ENCODE results near the gene KRCC1. TPM values are rescaled to one million over a fixed set of nuclear protein-coding genes. Genes with fewer than 3 reads are reported as not detected.
"Not testable (repeated sequence)": the region's sequence is repeated elsewhere in the genome, so short reads cannot be mapped to it uniquely, and the experiment has no call there.

KRCC1 gene
- polyA plus RNA-seq, 4 donors: 35.1 to 63.1 (median 39.6) TPM

DNA sequence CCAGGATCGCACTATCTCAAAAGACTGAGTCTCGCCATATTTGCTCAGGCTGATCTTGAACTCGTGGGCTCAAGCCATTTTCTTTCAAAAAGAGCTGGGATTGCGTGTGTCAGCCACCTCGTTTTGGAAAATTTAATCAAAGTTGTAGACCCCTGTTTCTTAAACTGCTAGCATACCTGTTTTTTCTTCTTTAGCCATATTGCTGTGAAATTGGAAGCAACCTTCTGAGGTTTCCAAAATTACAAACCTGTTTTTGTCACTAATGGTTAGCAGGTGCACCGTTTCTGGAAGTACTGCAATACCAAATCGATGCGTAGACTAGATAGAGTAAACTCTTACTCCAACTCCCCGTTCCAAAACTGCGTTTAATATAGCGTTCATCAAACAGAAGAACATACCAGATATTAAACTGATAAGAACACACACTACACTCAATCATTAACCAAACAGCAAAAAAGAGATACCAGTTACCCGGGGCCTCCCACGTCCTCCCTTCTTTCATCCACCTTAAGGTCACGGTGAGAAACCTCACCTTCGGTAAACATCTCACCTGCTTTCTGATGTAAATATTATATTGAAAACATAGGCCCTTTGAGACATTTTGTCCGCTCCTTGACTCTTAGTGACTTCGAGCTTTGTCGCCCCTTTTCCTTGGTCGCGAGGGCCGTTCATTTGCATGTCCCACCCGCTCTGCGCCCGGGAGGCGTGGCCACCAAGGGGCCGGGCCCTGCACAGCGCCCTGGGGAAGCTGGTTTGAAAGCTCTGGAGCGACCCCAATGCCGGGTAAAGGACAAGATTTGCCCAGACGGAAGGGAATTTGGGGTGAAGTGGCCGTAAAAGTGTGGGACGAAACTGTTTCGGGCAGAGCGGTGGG lies 39.3 kb downstream of the KRCC1 start, which contains the start of gene RNU2-63P:
Gene RNU2-63P, minus strand, starts transcription at position 462 of the 874 bp plus-strand sequence.
- H3K36me3 ChIP-seq (ENCODE audit: control insufficient read depth in 3 of 3, insufficient read depth in 2 of 3, low read depth in 1 of 3, low read length in 3 of 3): no peaks in the 10 kb centered on the region
- H3K4me1 ChIP-seq (ENCODE audit: control insufficient read depth in 3 of 3, insufficient read depth in 2 of 3, low read depth in 1 of 3, low read length in 2 of 3): peaks cover 0 to 7% (median 0%) of the 10 kb centered on the region in 3 donors
- peak; percentile 84 to 93 for DNase-seq
- H3K9me3 ChIP-seq (ENCODE audit: control insufficient read depth in 2 of 2, insufficient read depth in 1 of 2, low read depth in 1 of 2, low read length in 1 of 2): peaks cover 0 to 4% of the 10 kb centered on the region in 2 donors
- FAIRE-seq: no peak
- WGBS, 3 donors: 2 to 7% (median 3%) methylated on average over 34 of the region's 34 CpGs
- peak within 1 kb of the TSS; percentile 64 to 92 (median 66) for H3K27ac ChIP-seq (ENCODE audit: low read depth in 1 of 3, low read length in 2 of 3)
- H3K4me3 ChIP-seq (ENCODE audit: low read depth in 1 of 3, low read length in 3 of 3): peak within 1 kb of the TSS; percentile 44 to 62 (median 56)
- H3K27me3 ChIP-seq (ENCODE audit: control insufficient read depth in 3 of 3, insufficient read depth in 3 of 3, low read length in 3 of 3): peaks cover 0 to 2% (median 0%) of the 10 kb centered on the region in 3 donors

DNA sequence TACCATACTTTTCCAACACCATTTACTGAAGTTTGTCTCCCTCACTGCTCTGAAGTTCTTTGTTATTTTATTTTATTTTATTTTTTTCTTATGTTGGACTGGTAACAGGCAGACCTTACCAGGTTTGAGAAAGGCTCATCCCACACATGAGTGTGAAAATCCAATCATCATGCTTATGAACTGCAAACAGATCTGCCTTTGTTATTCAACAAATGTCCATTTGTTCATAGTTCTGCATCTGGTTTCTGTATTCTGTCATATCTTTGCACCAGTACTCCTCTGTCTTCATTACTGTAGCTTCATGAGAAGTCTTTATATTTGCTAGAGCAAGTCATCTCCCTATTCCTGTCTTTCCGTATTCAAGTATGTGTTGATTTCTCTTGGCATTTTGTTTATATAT lies 44.6 kb downstream of the KRCC1 start:
- no peak for DNase-seq
- 58 to 96% (median 80%) methylated on average over 1 of the region's 1 CpG for WGBS, 3 donors
- Histone ChIP-seq H3K27me3 (ENCODE audit: control insufficient read depth in 3 of 3, insufficient read depth in 3 of 3, low read length in 3 of 3) (no peaks in the 10 kb centered on the region), H3K4me1 (ENCODE audit: control insufficient read depth in 3 of 3, insufficient read depth in 2 of 3, low read depth in 1 of 3, low read length in 2 of 3) (no peaks in the 10 kb centered on the region), H3K9me3 (ENCODE audit: control insufficient read depth in 2 of 2, insufficient read depth in 1 of 2, low read depth in 1 of 2, low read length in 1 of 2) (no peaks in the 10 kb centered on the region), H3K27ac (ENCODE audit: low read depth in 1 of 3, low read length in 2 of 3) (no peak overlapping the region), H3K36me3 (ENCODE audit: control insufficient read depth in 3 of 3, insufficient read depth in 2 of 3, low read depth in 1 of 3, low read length in 3 of 3) (no peaks in the 10 kb centered on the region), H3K4me3 (ENCODE audit: low read depth in 1 of 3, low read length in 3 of 3) (no peak overlapping the region)
- no peak for FAIRE-seq

- FAIRE-seq: no peak
- no peak overlapping the region for H3K4me3 ChIP-seq (ENCODE audit: low read depth in 1 of 3, low read length in 3 of 3)
Observed at GRCh38 chr2:88010136-88010535, 45.4 kb downstream of the KRCC1 start.

GRCh38 chr2:88006912-88007439 lies 48.6 kb downstream of the KRCC1 start:
- Histone ChIP-seq H3K27me3 (ENCODE audit: control insufficient read depth in 3 of 3, insufficient read depth in 3 of 3, low read length in 3 of 3) (no peaks in the 10 kb centered on the region), H3K9me3 (ENCODE audit: control insufficient read depth in 2 of 2, insufficient read depth in 1 of 2, low read depth in 1 of 2, low read length in 1 of 2) (no peaks in the 10 kb centered on the region), H3K36me3 (ENCODE audit: control insufficient read depth in 3 of 3, insufficient read depth in 2 of 3, low read depth in 1 of 3, low read length in 3 of 3) (no peaks in the 10 kb centered on the region), H3K4me1 (ENCODE audit: control insufficient read depth in 3 of 3, insufficient read depth in 2 of 3, low read depth in 1 of 3, low read length in 2 of 3) (no peaks in the 10 kb centered on the region), H3K4me3 (ENCODE audit: low read depth in 1 of 3, low read length in 3 of 3) (no peak overlapping the region), H3K27ac (ENCODE audit: low read depth in 1 of 3, low read length in 2 of 3) (no peak overlapping the region)
- WGBS, 3 donors: 89 to 91% (median 90%) methylated on average over 16 of the region's 16 CpGs
- no peak for FAIRE-seq
- no peak for DNase-seq

More at GRCh38 chr2:88010136-88010535, 45.4 kb downstream of the KRCC1 start:
- no peak overlapping the region for H3K27ac ChIP-seq (ENCODE audit: low read depth in 1 of 3, low read length in 2 of 3)
- DNase-seq: no peak
- 83 to 95% (median 92%) methylated on average over 1 of the region's 1 CpG for WGBS, 3 donors
- H3K27me3 ChIP-seq (ENCODE audit: control insufficient read depth in 3 of 3, insufficient read depth in 3 of 3, low read length in 3 of 3): no peaks in the 10 kb centered on the region
- no peaks in the 10 kb centered on the region for H3K9me3 ChIP-seq (ENCODE audit: control insufficient read depth in 2 of 2, insufficient read depth in 1 of 2, low read depth in 1 of 2, low read length in 1 of 2)
- H3K4me1 ChIP-seq (ENCODE audit: control insufficient read depth in 3 of 3, insufficient read depth in 2 of 3, low read depth in 1 of 3, low read length in 2 of 3): no peaks in the 10 kb centered on the region
- no peaks in the 10 kb centered on the region for H3K36me3 ChIP-seq (ENCODE audit: control insufficient read depth in 3 of 3, insufficient read depth in 2 of 3, low read depth in 1 of 3, low read length in 3 of 3)

DNA sequence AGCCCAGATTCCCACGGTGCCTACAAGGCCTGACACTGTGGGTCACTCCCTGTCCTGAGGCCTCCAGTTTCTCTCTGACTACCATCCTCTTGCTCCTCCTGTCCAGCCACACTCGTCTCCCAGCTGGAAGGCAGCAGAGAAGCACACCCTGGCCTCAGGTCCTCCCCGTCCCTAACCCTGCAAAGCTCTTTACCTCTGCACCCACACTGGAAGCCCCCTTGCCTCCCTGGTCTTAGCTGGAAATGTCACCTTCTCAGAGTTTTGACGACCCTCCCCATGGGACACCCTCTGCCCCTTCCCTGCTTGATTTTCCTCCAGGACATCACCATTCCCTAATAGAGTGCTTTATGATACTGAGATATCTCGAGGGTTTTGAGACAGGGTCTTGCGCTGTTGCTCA lies 49.8 kb downstream of the KRCC1 start:
- Histone ChIP-seq H3K36me3 (ENCODE audit: control insufficient read depth in 3 of 3, insufficient read depth in 2 of 3, low read depth in 1 of 3, low read length in 3 of 3) (no peaks in the 10 kb centered on the region), H3K27me3 (ENCODE audit: control insufficient read depth in 3 of 3, insufficient read depth in 3 of 3, low read length in 3 of 3) (no peaks in the 10 kb centered on the region), H3K4me3 (ENCODE audit: low read depth in 1 of 3, low read length in 3 of 3) (no peak overlapping the region), H3K9me3 (ENCODE audit: control insufficient read depth in 2 of 2, insufficient read depth in 1 of 2, low read depth in 1 of 2, low read length in 1 of 2) (no peaks in the 10 kb centered on the region), H3K27ac (ENCODE audit: low read depth in 1 of 3, low read length in 2 of 3) (no peak overlapping the region), H3K4me1 (ENCODE audit: control insufficient read depth in 3 of 3, insufficient read depth in 2 of 3, low read depth in 1 of 3, low read length in 2 of 3) (no peaks in the 10 kb centered on the region)
- DNase-seq: no peak
- FAIRE-seq: no peak
- WGBS, 3 donors: 79 to 88% (median 85%) methylated on average over 6 of the region's 6 CpGs

- H3K36me3 ChIP-seq (ENCODE audit: control insufficient read depth in 3 of 3, insufficient read depth in 2 of 3, low read depth in 1 of 3, low read length in 3 of 3): no peaks in the 10 kb centered on the region
- H3K9me3 ChIP-seq (ENCODE audit: control insufficient read depth in 2 of 2, insufficient read depth in 1 of 2, low read depth in 1 of 2, low read length in 1 of 2): no peaks in the 10 kb centered on the region
- H3K4me3 ChIP-seq (ENCODE audit: low read depth in 1 of 3, low read length in 3 of 3): no peak overlapping the region
- H3K4me1 ChIP-seq (ENCODE audit: control insufficient read depth in 3 of 3, insufficient read depth in 2 of 3, low read depth in 1 of 3, low read length in 2 of 3): no peaks in the 10 kb centered on the region
- DNase-seq: no peak
- WGBS, 3 donors: 51 to 72% (median 71%) methylated on average over 32 to 34 of the region's 34 CpGs
- no peak for FAIRE-seq
- H3K27ac ChIP-seq (ENCODE audit: low read depth in 1 of 3, low read length in 2 of 3): no peak overlapping the region
- no peaks in the 10 kb centered on the region for H3K27me3 ChIP-seq (ENCODE audit: control insufficient read depth in 3 of 3, insufficient read depth in 3 of 3, low read length in 3 of 3)
Observed at GRCh38 chr2:88003074-88003755, 52.4 kb downstream of the KRCC1 start.

DNA sequence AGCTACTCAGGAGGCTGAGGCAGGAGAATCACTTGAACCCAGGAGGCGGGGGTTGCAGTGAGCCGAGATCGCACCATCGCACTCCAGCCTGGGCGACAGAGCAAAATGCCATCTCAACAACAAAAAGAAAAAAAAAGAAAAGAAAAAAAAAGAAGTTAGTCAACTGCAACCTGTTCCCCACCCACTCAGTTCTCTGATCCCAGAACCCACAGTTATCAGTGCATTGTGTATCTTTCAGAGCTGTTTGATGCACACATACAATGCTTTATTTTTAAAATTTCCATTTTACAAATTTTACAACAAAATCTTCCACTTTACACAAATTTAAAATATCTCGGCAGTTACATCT lies 53.2 kb downstream of the KRCC1 start:
- H3K36me3 ChIP-seq (ENCODE audit: control insufficient read depth in 3 of 3, insufficient read depth in 2 of 3, low read depth in 1 of 3, low read length in 3 of 3): no peaks in the 10 kb centered on the region
- FAIRE-seq (no peak), DNase-seq (no peak)
- H3K4me1 ChIP-seq (ENCODE audit: control insufficient read depth in 3 of 3, insufficient read depth in 2 of 3, low read depth in 1 of 3, low read length in 2 of 3): no peaks in the 10 kb centered on the region
- no peak overlapping the region for H3K4me3 ChIP-seq (ENCODE audit: low read depth in 1 of 3, low read length in 3 of 3)
- H3K27me3 ChIP-seq (ENCODE audit: control insufficient read depth in 3 of 3, insufficient read depth in 3 of 3, low read length in 3 of 3): no peaks in the 10 kb centered on the region
- no peaks in the 10 kb centered on the region for H3K9me3 ChIP-seq (ENCODE audit: control insufficient read depth in 2 of 2, insufficient read depth in 1 of 2, low read depth in 1 of 2, low read length in 1 of 2)
- no peak overlapping the region for H3K27ac ChIP-seq (ENCODE audit: low read depth in 1 of 3, low read length in 2 of 3)
- WGBS, 3 donors: 91 to 96% (median 93%) methylated on average over 6 of the region's 6 CpGs

- not testable (repeated sequence) for DNase-seq; H3K27me3 ChIP-seq (ENCODE audit: control insufficient read depth in 3 of 3, insufficient read depth in 3 of 3, low read length in 3 of 3); H3K4me1 ChIP-seq (ENCODE audit: control insufficient read depth in 3 of 3, insufficient read depth in 2 of 3, low read depth in 1 of 3, low read length in 2 of 3); FAIRE-seq; H3K27ac ChIP-seq (ENCODE audit: low read depth in 1 of 3, low read length in 2 of 3); H3K4me3 ChIP-seq (ENCODE audit: low read depth in 1 of 3, low read length in 3 of 3); H3K36me3 ChIP-seq (ENCODE audit: control insufficient read depth in 3 of 3, insufficient read depth in 2 of 3, low read depth in 1 of 3, low read length in 3 of 3); H3K9me3 ChIP-seq (ENCODE audit: control insufficient read depth in 2 of 2, insufficient read depth in 1 of 2, low read depth in 1 of 2, low read length in 1 of 2)
- 62 to 63% (median 62%) methylated on average over 3 of the region's 3 CpGs for WGBS, 3 donors
Observed at GRCh38 chr2:88000474-88000873, 55.1 kb downstream of the KRCC1 start.

Measured in small intestine (tissue), 7 donors.